Activated CD8-positive, alpha-beta memory T cell treated with anti-CD3 and anti-CD28 coated beads, Interleukin-2, amount 50 U/mL, for 24 hours (primary cell): ENCODE results near the gene CIAO2B.
"Not testable (repeated sequence)": the region's sequence is repeated elsewhere in the genome, so short reads cannot be mapped to it uniquely, and the experiment has no call there.

Source experiments
- DNase-seq: peaks from one replicate; pipeline ENCODE4 v3.0.0-alpha.2; 2020; ENCODE audit errors: extremely low read depth

Gene CIAO2B

GRCh38 chr16:66903544-66904427 lies 30.4 kb downstream of the CIAO2B start:
- DNase-seq, result no peak

DNA sequence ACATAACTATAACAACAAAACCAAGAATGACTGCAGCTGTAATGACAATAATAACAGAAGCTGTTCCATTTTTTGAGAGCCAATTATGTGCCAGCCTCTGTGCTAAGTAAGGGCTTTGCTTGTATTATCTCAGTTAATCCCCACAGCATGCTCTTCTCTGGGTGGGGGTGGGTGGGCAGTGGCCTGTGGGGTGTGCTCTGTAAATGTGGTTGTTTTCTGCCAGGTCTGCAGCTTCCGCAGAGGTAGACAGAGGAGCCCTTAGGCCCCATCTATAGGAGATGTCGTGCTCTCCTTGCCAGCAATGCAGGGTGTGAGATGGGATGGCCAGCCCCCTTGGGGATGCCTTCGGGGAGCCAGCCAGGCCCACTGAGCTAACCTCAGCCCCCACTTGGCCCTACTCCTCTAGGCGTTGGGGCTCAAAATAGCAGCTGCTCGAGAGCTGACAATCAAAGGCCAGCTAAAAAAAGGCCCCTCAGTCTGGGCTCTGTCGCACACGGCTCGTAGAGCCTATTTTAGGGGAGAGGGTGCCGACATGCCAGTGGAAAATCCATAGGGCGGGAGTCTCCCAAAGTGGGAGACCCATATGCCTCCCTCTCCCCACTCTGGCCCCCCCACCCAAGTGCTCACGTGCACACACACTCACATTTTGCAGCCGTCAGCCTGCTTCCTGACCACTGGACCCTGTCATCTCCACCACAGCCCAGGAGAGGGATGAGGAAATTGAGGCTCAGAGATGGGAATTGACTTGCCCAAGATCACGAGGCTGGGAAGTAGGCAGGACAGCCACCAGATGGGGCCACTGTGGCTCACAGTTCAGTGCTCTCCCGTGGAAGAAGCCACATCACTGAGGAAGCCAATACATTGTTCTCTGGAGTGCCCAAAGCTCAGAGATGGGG lies 31.3 kb downstream of the CIAO2B start:
- no peak for DNase-seq

DNA sequence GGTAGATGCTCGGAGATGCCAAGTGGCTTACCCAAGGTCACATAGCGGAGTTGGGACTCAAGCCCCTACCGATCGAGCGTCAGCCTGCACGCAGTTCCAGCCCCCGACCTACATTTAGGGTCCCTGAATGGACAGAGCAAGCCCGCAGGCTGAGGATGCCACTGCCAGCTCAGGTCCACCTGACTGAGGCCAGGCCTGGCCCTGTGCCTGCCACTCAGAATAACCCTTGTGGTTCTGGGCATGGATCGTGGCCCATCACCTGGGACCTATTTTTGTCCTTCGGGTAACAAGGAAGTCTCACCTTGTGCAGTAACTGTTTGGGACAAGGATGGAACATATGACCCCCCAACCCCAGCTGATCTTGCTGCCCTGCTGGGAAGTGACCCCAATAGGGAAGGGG lies 32.6 kb downstream of the CIAO2B start:
- DNase-seq, result no peak

GRCh38 chr16:66900721-66901441 lies 33.3 kb downstream of the CIAO2B start:
- no peak for DNase-seq

GRCh38 chr16:66899945-66900710 lies 34.1 kb downstream of the CIAO2B start:
- no peak for DNase-seq

DNA sequence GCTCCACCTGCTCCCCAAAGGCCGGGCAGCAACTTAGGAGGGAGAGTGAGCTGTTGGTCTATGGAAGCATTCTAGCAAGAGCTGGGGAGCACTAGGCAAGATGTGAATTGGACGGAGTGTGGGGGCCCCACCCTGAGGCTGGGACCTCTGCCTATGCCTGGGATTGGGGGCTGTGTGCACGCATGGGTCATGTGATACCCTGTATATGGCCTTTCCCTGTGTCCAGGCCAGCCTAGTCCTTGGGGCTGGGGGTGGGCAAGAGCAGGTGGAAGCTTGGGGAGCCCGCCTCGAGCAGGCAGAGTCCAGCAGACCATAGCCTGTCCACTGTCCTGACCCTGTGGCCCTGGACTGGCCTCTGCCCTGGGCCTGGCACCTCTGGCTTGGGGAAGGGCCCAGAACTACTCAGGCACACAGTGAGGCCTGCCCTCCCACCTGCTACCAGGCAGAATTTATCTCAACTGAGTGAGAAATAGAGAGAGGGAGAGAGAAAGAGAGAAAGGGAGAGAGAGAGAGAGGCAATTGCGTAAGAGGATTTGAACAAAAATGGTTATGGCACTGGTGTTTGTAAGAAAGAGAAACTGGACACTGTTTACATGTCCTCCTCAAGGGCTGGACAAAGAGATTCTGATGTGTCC lies 34.8 kb downstream of the CIAO2B start:
- no peak for DNase-seq

DNA sequence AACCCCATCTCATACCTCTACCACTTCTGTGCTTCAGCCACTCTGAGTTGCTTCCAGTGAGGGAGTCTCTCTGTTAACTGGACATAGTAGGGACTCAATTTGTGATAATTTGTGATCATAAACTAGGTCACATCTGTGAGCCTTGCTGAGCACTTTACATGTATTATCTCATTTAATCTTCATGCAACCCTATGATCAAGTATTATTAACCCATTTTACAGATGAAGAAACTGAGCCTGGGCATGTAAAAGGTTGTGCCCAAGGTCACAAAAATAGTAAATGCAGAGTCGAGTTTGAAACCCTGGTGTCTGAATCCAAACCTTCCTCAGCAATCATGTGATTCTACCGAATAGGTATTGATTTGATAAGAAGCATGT lies 35.3 kb downstream of the CIAO2B start:
- no peak for DNase-seq

DNA sequence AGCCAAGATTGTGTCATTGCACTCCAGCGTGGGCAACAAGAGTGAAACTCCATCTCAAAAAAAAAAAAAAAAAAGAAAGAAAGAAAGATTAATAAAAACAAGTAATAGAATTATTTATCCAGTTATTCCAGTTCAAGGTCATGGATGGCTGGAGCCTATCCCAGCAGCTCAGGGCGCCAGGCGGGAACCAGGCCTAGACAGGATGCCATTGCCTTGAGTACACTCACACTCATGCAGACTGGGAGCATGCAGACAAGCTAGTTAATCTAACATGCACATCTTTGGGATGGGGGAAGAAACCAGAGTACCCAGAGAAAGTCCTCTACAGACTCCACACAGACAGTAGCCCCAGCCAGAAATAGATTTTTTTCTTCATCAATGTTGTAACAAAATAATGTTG lies 36.0 kb downstream of the CIAO2B start:
- no peak for DNase-seq

DNA sequence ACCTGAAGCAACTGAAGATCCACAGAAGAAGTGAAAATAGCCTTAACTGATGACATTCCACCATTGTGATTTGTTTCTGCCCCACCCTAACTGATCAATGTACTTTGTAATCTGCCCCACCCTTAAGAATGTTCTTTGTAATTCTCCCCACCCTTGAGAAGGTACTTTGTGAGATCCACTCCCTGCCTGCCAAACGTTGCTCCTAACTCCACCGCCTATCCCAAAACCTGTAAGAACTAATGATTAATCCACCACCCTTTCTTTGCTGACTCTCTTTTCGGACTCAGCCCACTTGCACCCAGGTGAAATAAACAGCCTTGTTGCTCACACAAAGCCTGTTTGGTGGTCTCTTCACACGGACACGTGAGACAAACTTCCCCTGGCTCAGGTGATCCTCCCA lies 37.5 kb downstream of the CIAO2B start:
- not testable (repeated sequence) for DNase-seq

- no peak for DNase-seq
Observed at GRCh38 chr16:66895999-66896398, 38.2 kb downstream of the CIAO2B start.

DNA sequence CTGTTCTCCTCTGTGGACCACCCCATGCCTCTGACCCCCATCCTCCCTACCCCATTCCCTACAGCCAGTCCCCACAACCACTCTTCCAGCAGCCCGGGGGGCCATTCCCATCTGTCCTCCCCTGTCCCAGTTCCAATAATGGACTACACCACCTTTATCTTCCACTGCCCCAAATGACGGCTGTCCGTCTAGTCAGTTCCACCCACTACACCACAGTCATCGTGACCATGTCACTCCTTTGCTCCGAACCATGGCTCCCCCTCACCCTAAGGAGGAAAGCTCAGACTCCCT lies 38.6 kb downstream of the CIAO2B start:
- no peak for DNase-seq

DNA sequence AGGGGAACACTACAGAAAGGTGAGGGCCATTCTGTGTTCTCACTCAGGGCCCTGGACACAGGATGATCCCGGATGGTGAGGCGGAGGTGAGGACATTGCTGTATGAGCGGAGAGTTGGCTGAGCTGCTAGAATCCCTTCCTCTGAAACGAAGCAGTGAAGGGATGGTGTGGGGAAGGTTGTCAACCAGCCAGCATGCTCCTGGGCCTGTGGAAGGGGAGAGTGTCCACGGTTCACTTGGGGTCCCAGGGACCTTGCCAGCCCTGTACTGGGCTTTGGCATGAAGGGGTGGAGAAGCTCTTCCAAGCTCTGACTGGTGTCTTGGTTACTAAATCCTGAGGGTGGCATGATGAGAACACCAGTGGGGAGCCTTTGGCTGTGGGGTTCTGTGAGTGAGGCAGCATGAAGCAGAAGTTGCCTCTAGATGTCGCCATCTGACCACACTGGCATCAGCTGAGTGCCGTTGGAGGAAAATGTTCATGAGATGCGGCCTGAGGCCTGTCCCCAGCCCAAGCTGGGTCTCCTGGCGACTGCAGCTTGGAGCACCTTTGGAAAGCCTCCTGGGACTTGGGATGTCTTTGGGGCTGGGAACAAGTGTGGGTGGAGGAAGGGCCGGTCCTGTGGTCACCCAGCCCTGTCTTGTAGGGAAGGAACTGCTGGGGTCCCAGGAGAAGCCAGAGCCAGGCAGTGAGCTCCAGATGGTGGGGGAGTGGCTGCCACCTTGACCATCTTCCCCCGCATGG lies 39.1 kb downstream of the CIAO2B start:
- no peak for DNase-seq

DNA sequence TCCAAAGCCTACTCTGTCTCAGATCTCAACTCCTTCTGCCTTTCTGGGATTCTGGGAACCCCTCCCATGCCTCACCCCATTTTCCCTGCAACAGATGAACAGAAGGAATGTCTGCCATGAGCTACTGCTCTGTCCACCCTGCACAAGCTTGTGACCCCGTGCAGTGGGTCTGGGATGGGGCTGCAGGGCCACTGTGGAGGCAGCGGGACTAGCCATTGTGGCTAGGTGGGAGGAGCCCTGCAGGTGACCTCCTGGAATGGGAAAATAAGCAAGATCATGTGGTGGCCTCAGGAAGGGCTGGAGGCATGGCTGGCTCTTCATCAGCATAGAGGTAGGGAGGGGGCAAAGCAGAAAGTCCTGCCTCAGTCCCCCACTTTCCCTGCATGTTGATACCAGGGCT lies 40.1 kb downstream of the CIAO2B start:
- no peak for DNase-seq

- DNase-seq, result no peak
Observed at GRCh38 chr16:66891797-66892196, 42.4 kb downstream of the CIAO2B start.

DNA sequence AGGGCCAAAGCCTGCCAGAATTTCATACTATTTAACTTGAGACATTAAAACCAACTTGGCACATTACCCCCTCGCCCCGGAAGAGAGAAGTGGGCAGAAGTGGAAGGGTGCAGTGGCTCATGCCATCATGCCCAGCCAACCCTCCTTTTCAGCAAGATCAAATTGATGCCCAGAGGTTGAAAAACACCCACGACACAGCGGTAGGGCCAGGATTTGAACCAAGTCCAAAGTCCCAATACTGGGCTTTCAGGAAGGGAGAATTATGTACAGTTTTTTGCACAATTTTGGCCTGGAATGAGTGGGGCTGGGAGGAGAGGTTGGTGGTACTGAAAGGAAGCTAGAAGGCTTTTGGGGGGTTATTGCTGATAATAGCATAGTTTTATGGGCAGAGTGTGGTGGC lies 42.8 kb downstream of the CIAO2B start:
- DNase-seq, result no peak

- no peak for DNase-seq
Observed at GRCh38 chr16:66890799-66891198, 43.4 kb downstream of the CIAO2B start.

- DNase-seq, result no peak
Observed at GRCh38 chr16:66889622-66890021, 44.6 kb downstream of the CIAO2B start.

DNA sequence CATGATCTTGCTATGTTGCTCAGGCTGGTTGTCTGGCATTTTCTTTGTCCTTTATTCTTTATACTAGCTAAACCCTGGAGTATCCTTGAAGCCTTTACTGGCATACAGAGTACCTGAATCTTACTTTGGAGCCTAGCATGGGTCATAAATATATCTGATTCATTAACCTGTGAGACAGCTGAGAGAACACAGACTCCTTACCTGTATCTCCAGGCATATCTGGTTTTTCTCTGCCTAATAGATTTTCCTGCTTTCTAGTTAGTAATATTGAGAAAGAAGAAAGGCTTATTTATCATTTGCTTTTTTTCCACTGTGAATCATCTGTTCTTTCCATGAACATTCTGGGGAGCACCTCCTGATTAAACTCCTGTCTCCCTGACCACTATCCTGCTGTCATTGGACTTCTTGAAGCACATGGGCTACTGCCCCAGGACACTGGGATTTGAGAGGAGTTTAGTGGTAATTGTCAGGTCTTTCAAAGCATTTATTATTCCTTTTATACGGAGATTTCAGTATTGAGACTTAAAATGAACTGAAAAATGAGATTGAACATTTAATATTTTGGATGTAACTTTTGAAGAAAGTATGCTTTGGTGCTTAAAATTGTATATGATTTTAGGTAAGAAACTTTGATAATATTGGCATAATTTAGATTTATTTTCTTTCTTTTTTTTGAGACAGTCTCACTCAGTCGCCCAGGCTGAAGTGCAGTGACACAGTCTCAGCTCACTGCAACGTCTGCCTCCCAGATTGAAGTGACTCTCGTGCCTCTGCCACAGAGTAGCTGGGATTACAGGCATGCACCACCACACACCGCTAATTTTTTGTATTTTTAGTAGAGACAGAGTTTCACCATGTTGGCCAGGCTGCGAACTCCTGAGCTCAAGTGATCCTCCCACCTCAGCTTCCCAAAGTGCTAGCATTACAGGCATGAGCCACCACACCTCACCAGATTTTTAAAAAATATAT lies 45.3 kb downstream of the CIAO2B start:
- no peak for DNase-seq

DNA sequence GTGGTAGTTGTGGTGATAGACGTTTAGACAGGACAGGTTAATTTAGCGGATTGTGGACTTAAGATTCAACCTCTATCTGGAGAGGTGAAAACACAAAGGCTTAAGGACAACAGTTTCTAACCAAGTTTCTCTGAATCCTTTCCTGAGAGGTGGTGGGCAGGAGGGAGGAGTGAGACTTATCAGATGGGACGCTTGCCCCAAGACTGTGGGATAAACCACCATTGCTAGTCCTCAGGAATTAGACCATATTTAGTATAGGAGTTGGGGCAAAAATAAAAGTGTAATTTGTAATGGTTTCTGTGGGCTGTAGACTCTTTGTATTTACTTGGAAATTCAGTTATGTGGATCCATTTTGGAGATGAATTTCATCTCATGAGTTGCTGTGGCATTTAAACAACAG lies 47.3 kb downstream of the CIAO2B start:
- DNase-seq, result no peak
